ENCODE data around the gene PUS7. TPM values are rescaled to one million over a fixed set of nuclear protein-coding genes. Genes with fewer than 3 reads are reported as not detected.

The PUS7 gene
- polyA plus RNA-seq, 1 of the 3 experiments (the other 2 are of a cell fraction) = 18.8 TPM

DNA sequence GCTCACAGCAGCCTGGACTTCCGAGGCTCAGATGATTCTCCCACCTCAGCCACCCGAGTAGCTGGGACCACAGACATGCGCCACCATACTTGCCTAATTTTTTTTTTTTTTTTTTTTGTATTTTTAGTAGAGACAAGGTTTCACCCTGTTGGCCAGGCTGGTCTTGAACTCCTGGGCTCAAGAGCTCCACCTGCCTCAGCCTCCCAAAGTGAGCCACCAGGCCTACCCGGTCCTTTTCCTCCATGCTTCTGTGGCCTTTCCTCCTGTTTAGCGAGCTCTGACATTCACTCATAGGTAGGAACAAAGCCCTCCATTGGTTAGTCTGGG is 83.3 kb downstream of the PUS7 start:
- TF ChIP-seq, protein P1, sequence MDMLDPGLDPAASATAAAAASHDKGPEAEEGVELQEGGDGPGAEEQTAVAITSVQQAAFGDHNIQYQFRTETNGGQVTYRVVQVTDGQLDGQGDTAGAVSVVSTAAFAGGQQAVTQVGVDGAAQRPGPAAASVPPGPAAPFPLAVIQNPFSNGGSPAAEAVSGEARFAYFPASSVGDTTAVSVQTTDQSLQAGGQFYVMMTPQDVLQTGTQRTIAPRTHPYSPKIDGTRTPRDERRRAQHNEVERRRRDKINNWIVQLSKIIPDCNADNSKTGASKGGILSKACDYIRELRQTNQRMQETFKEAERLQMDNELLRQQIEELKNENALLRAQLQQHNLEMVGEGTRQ (IDR thresholded peaks at IDR 0.05; ENCODE audit: borderline replicate concordance, low read depth, low read length) = no peak
- TF ChIP-seq EP300 (IDR thresholded peaks at IDR 0.05; ENCODE audit: borderline replicate concordance in 1 of 2, low read depth in 1 of 2, low read length in 1 of 2) (no peak), POLR2AphosphoS5 (IDR thresholded peaks at IDR 0.05; ENCODE audit: low read depth, low read length) (no peak), TCF12 (IDR thresholded peaks at IDR 0.05) (no peak), MEF2A (IDR thresholded peaks at IDR 0.05; ENCODE audit: borderline replicate concordance, low read depth) (no peak)
- H3K27ac ChIP-seq (ENCODE audit: low read depth in 2 of 2, low read length in 1 of 2) = peak overlapping the region in 1 of 2 experiments; percentile 33; a peak in 2 of 4 replicates
- peak overlapping the region; percentile 35; the same call in 1 of the 2 replicates for H3K4me2 ChIP-seq
- H3K4me1 ChIP-seq (ENCODE audit: control insufficient read depth in 1 of 2, insufficient read depth in 2 of 2, low read depth in 1 of 2, low read length in 1 of 2) = peaks cover 0 to 4% of the 10 kb centered on the region in 2 experiments; a peak in 1 of 4 replicates
- H3K9me3 ChIP-seq = no peaks in the 10 kb centered on the region
- H3K27me3 ChIP-seq (ENCODE audit: insufficient read depth) = no peaks in the 10 kb centered on the region
- 92% methylated on average over 5 of the region's 5 CpGs for WGBS (ENCODE audit: low lambda C conversion rate)
- no peak overlapping the region for H3K9ac ChIP-seq
- H3K79me2 ChIP-seq (ENCODE audit: insufficient read depth) = no peaks in the 10 kb centered on the region
- H3K9me2 ChIP-seq = no peaks in the 10 kb centered on the region
- no peak overlapping the region for H3K4me3 ChIP-seq (ENCODE audit: low read depth in 2 of 2, low read length in 1 of 2)
- H4K20me1 ChIP-seq (ENCODE audit: insufficient read depth) = no peaks in the 10 kb centered on the region
- H3F3A ChIP-seq (replicated peaks; ENCODE audit: insufficient read depth) = peaks cover 11% of the 10 kb centered on the region
- CTCF ChIA-PET = interaction anchor here (0.8 to 1.9 kb wide), 4 partner anchors 9 to 457 kb away, joined by 4 to 12 read pairs (median 5); no protein-coding TSS in a partner anchor
- no peaks in the 10 kb centered on the region for H3K36me3 ChIP-seq (replicated peaks in 1 of 2; ENCODE audit: control insufficient read depth in 1 of 2, insufficient read depth in 2 of 2, low read length in 1 of 2)
- H2AFZ ChIP-seq (ENCODE audit: low read depth) = peak overlapping the region; percentile 39; the same call in 1 of the 2 replicates
- DNase-seq = no peak
- POLR2A ChIA-PET = no interaction called here

DNA sequence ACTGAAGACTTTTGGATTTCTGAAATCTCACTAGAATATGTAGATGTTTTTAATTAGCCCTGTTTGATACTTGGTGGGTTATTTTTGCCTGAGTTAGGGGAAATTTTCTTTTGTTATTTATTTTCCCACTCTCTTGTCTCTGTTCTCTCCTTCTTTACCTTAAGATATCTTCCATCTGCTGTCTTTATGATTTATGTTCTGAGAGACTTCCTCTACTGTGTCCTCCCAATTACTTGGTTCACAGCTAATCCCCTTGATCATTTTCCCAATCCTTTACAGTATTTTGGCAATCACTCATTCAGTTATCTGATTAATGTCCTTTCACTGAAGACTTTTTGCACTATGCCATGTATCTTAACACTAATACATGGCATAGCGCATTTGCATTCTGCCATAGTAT is 83.8 kb downstream of the PUS7 start:
- Histone ChIP-seq H2AFZ (ENCODE audit: low read depth) (no peak overlapping the region), H3F3A (replicated peaks; ENCODE audit: insufficient read depth) (peaks cover 11% of the 10 kb centered on the region), H3K9me3 (no peaks in the 10 kb centered on the region), H3K27me3 (ENCODE audit: insufficient read depth) (no peaks in the 10 kb centered on the region), H3K4me1 (ENCODE audit: control insufficient read depth in 1 of 2, insufficient read depth in 2 of 2, low read depth in 1 of 2, low read length in 1 of 2) (peaks cover 0 to 4% of the 10 kb centered on the region in 2 experiments; a peak in 1 of 4 replicates), H4K20me1 (ENCODE audit: insufficient read depth) (no peaks in the 10 kb centered on the region), H3K9ac (no peak overlapping the region), H3K27ac (ENCODE audit: low read depth in 2 of 2, low read length in 1 of 2) (no peak overlapping the region), H3K4me2 (no peak overlapping the region), H3K4me3 (ENCODE audit: low read depth in 2 of 2, low read length in 1 of 2) (no peak overlapping the region), H3K9me2 (no peaks in the 10 kb centered on the region), H3K79me2 (ENCODE audit: insufficient read depth) (no peaks in the 10 kb centered on the region), H3K36me3 (replicated peaks in 1 of 2; ENCODE audit: control insufficient read depth in 1 of 2, insufficient read depth in 2 of 2, low read length in 1 of 2) (no peaks in the 10 kb centered on the region)
- TF ChIP-seq YY1 (IDR thresholded peaks at IDR 0.05; ENCODE audit: low read depth) (no peak), EP300 (IDR thresholded peaks at IDR 0.05; ENCODE audit: borderline replicate concordance in 1 of 2, low read depth in 1 of 2, low read length in 1 of 2) (no peak), GATA2 (CRISPR knock-in tag; IDR thresholded peaks at IDR 0.05) (no peak), MEF2A (IDR thresholded peaks at IDR 0.05; ENCODE audit: borderline replicate concordance, low read depth) (no peak), EZH2phosphoT487 (IDR thresholded peaks at IDR 0.05; ENCODE audit: borderline replicate concordance, low read depth) (no peak), RAD21 (IDR thresholded peaks at IDR 0.05; ENCODE audit: low read length) (no peak), NRF1 (IDR thresholded peaks at IDR 0.05; ENCODE audit: low read depth, low read length) (no peak), TAF1 (IDR thresholded peaks at IDR 0.05; ENCODE audit: borderline replicate concordance, low read depth, low read length) (no peak), FOXJ3 (CRISPR knock-in tag; IDR thresholded peaks at IDR 0.05) (no peak), SMC3 (IDR thresholded peaks at IDR 0.05; ENCODE audit: low read depth, low read length) (no peak), GABPA (IDR thresholded peaks at IDR 0.05; ENCODE audit: low read depth) (no peak)
- TF ChIP-seq, protein P1 (IDR thresholded peaks at IDR 0.05; ENCODE audit: borderline replicate concordance, low read depth, low read length) = no peak
- TF ChIP-seq, protein P2, sequence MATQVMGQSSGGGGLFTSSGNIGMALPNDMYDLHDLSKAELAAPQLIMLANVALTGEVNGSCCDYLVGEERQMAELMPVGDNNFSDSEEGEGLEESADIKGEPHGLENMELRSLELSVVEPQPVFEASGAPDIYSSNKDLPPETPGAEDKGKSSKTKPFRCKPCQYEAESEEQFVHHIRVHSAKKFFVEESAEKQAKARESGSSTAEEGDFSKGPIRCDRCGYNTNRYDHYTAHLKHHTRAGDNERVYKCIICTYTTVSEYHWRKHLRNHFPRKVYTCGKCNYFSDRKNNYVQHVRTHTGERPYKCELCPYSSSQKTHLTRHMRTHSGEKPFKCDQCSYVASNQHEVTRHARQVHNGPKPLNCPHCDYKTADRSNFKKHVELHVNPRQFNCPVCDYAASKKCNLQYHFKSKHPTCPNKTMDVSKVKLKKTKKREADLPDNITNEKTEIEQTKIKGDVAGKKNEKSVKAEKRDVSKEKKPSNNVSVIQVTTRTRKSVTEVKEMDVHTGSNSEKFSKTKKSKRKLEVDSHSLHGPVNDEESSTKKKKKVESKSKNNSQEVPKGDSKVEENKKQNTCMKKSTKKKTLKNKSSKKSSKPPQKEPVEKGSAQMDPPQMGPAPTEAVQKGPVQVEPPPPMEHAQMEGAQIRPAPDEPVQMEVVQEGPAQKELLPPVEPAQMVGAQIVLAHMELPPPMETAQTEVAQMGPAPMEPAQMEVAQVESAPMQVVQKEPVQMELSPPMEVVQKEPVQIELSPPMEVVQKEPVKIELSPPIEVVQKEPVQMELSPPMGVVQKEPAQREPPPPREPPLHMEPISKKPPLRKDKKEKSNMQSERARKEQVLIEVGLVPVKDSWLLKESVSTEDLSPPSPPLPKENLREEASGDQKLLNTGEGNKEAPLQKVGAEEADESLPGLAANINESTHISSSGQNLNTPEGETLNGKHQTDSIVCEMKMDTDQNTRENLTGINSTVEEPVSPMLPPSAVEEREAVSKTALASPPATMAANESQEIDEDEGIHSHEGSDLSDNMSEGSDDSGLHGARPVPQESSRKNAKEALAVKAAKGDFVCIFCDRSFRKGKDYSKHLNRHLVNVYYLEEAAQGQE (IDR thresholded peaks at IDR 0.05; ENCODE audit: low read depth, low read length) = no peak
- TF ChIP-seq, protein P3, sequence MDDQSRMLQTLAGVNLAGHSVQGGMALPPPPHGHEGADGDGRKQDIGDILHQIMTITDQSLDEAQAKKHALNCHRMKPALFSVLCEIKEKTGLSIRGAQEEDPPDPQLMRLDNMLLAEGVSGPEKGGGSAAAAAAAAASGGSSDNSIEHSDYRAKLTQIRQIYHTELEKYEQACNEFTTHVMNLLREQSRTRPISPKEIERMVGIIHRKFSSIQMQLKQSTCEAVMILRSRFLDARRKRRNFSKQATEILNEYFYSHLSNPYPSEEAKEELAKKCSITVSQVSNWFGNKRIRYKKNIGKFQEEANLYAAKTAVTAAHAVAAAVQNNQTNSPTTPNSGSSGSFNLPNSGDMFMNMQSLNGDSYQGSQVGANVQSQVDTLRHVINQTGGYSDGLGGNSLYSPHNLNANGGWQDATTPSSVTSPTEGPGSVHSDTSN (IDR thresholded peaks at IDR 0.05) = no peak
- TF ChIP-seq, protein P4, sequence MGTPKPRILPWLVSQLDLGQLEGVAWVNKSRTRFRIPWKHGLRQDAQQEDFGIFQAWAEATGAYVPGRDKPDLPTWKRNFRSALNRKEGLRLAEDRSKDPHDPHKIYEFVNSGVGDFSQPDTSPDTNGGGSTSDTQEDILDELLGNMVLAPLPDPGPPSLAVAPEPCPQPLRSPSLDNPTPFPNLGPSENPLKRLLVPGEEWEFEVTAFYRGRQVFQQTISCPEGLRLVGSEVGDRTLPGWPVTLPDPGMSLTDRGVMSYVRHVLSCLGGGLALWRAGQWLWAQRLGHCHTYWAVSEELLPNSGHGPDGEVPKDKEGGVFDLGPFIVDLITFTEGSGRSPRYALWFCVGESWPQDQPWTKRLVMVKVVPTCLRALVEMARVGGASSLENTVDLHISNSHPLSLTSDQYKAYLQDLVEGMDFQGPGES (IDR thresholded peaks at IDR 0.05; ENCODE audit: low read depth, low read length) = no peak
- 97% methylated on average over 1 of the region's 1 CpG for WGBS (ENCODE audit: low lambda C conversion rate)
- DNase-seq = no peak
- POLR2A ChIA-PET = no interaction called here
- CTCF ChIA-PET = interaction anchor here (1.9 kb wide), 1 partner anchor 9 kb away, joined by 12 read pairs; no protein-coding TSS in a partner anchor
